Measurements from ENCODE around the gene NLK.
"Not testable (repeated sequence)": the region's sequence is repeated elsewhere in the genome, so short reads cannot be mapped to it uniquely, and the experiment has no call there.

The NLK gene

GRCh38 chr17:28155405-28155804 lies 112.9 kb downstream of the NLK start:
- not testable (repeated sequence) for DNase-seq

GRCh38 chr17:28159004-28159403 lies 116.5 kb downstream of the NLK start:
- no peak for DNase-seq

GRCh38 chr17:28159924-28160323 lies 117.4 kb downstream of the NLK start:
- DNase-seq: no peak

- no peak for DNase-seq
Measured at GRCh38 chr17:28160610-28161009, 118.1 kb downstream of the NLK start.

GRCh38 chr17:28161311-28161710 lies 118.8 kb downstream of the NLK start:
- no peak for DNase-seq

- no peak for DNase-seq
Measured at GRCh38 chr17:28166478-28166877, 124.0 kb downstream of the NLK start.

GRCh38 chr17:28169621-28170349 lies 127.3 kb downstream of the NLK start:
- no peak for DNase-seq

- no peak for DNase-seq
Measured at GRCh38 chr17:28170771-28171170, 128.3 kb downstream of the NLK start.

GRCh38 chr17:28173031-28173561 lies 130.6 kb downstream of the NLK start:
- DNase-seq: no peak

GRCh38 chr17:28173801-28174200 lies 131.3 kb downstream of the NLK start:
- no peak for DNase-seq

GRCh38 chr17:28174352-28175046 lies 132.0 kb downstream of the NLK start:
- DNase-seq: no peak

GRCh38 chr17:28177351-28177750 lies 134.9 kb downstream of the NLK start:
- no peak for DNase-seq

- peak in 4 of 56 donors; percentile 1 to 31 (median 16) for DNase-seq
Measured at GRCh38 chr17:28178800-28179199, 136.3 kb downstream of the NLK start.

- DNase-seq: no peak
Measured at GRCh38 chr17:28180449-28180848, 138.0 kb downstream of the NLK start.

GRCh38 chr17:28181568-28181967 lies 139.1 kb downstream of the NLK start:
- DNase-seq: no peak

- DNase-seq: no peak
Measured at GRCh38 chr17:28182559-28182958, 140.1 kb downstream of the NLK start.

- no peak for DNase-seq
Measured at GRCh38 chr17:28185658-28186057, 143.2 kb downstream of the NLK start.

- not testable (repeated sequence) for DNase-seq
Measured at GRCh38 chr17:28186472-28186871, 144.0 kb downstream of the NLK start.

GRCh38 chr17:28187931-28188330 lies 145.5 kb downstream of the NLK start:
- DNase-seq: no peak

- no peak for DNase-seq
Measured at GRCh38 chr17:28188841-28189263, 146.4 kb downstream of the NLK start.

- DNase-seq: no peak
Measured at GRCh38 chr17:28189667-28190066, 147.2 kb downstream of the NLK start.

- DNase-seq: no peak
Measured at GRCh38 chr17:28191018-28191417, 148.5 kb downstream of the NLK start.

- DNase-seq: peak in 23 of 56 donors; percentile 1 to 32 (median 8)
Measured at GRCh38 chr17:28193241-28193640, 150.8 kb downstream of the NLK start.
